ENCODE results near the gene BYSL.

- TF ChIP-seq, protein P1, sequence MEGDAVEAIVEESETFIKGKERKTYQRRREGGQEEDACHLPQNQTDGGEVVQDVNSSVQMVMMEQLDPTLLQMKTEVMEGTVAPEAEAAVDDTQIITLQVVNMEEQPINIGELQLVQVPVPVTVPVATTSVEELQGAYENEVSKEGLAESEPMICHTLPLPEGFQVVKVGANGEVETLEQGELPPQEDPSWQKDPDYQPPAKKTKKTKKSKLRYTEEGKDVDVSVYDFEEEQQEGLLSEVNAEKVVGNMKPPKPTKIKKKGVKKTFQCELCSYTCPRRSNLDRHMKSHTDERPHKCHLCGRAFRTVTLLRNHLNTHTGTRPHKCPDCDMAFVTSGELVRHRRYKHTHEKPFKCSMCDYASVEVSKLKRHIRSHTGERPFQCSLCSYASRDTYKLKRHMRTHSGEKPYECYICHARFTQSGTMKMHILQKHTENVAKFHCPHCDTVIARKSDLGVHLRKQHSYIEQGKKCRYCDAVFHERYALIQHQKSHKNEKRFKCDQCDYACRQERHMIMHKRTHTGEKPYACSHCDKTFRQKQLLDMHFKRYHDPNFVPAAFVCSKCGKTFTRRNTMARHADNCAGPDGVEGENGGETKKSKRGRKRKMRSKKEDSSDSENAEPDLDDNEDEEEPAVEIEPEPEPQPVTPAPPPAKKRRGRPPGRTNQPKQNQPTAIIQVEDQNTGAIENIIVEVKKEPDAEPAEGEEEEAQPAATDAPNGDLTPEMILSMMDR (IDR thresholded peaks at IDR 0.05), result no peak
- TF ChIP-seq POLR2A (IDR thresholded peaks at IDR 0.05), result no peak
- TF ChIP-seq EP300 (IDR thresholded peaks at IDR 0.05), result no peak
These were observed 36.9 kb downstream of the BYSL start for GRCh38 chr6:41958022-41958856.
